ENCODE measurements around the gene NCAM1. TPM values are rescaled to one million over a fixed set of nuclear protein-coding genes. Genes with fewer than 3 reads are reported as not detected.

NCAM1 gene
- total RNA-seq, 1 donor from 2014 or later: 332 TPM

DNA sequence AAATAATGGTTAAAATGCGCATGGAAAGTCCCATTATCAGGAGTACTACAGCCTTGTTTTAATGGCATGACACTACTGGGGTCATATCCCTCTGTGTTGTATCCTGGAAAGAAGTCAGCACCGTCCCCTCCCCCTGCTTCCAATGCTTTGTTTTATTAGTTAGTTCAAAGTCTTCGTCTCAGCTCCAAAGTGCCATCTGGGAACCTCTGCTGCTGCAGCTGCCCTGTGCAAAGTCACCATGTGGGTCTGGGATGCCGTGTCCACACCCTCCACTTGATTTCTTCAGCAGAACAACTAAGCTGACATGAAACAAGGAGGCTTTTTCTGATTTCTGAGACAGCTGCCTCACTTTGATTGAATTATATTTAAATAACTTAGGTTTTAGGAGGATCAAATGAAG is 29.5 kb upstream of the NCAM1 start:
- no peaks in the 10 kb centered on the region for H3K36me3 ChIP-seq
- intact Hi-C loops (cut with micrococcal nuclease): no loop called here
- H3K9me3 ChIP-seq (replicated peaks): no peaks in the 10 kb centered on the region
- TF ChIP-seq, protein P1, sequence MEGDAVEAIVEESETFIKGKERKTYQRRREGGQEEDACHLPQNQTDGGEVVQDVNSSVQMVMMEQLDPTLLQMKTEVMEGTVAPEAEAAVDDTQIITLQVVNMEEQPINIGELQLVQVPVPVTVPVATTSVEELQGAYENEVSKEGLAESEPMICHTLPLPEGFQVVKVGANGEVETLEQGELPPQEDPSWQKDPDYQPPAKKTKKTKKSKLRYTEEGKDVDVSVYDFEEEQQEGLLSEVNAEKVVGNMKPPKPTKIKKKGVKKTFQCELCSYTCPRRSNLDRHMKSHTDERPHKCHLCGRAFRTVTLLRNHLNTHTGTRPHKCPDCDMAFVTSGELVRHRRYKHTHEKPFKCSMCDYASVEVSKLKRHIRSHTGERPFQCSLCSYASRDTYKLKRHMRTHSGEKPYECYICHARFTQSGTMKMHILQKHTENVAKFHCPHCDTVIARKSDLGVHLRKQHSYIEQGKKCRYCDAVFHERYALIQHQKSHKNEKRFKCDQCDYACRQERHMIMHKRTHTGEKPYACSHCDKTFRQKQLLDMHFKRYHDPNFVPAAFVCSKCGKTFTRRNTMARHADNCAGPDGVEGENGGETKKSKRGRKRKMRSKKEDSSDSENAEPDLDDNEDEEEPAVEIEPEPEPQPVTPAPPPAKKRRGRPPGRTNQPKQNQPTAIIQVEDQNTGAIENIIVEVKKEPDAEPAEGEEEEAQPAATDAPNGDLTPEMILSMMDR (IDR thresholded peaks at IDR 0.05; ENCODE audit: borderline replicate concordance): no peak
- no peak overlapping the region for H3K4me3 ChIP-seq
- H3K27me3 ChIP-seq (ENCODE audit: low read depth): no peaks in the 10 kb centered on the region
- DNase-seq: no peak
- no peak overlapping the region for H3K27ac ChIP-seq (replicated peaks)
- H3K4me1 ChIP-seq: peaks cover 8% of the 10 kb centered on the region

DNA sequence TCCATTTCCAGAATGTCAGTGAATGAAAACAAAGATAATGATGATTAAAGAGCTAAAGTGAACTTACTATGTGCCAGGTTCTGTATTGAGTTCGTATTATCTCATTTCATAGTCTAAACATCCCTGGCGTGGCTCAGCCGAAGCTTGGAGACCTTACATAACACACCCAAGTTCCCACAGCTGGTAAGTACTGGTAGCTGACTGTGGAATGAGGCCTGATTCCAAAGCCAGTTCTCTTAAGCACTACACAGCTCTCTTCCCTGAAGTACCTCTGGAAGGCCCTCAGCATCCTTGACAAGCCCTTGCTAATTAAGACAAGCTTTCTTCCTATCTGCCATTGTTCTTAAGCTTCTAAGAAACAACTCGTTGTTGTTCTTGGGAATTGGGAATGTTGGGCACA is 28.6 kb upstream of the NCAM1 start:
- H3K36me3 ChIP-seq: no peaks in the 10 kb centered on the region
- DNase-seq: no peak
- intact Hi-C loops (cut with micrococcal nuclease): no loop called here
- no peaks in the 10 kb centered on the region for H3K9me3 ChIP-seq (replicated peaks)
- H3K27ac ChIP-seq (replicated peaks): no peak overlapping the region
- no peaks in the 10 kb centered on the region for H3K27me3 ChIP-seq (ENCODE audit: low read depth)
- peaks cover 8% of the 10 kb centered on the region for H3K4me1 ChIP-seq
- TF ChIP-seq, protein P1 (IDR thresholded peaks at IDR 0.05; ENCODE audit: borderline replicate concordance): no peak
- no peak overlapping the region for H3K4me3 ChIP-seq

DNA sequence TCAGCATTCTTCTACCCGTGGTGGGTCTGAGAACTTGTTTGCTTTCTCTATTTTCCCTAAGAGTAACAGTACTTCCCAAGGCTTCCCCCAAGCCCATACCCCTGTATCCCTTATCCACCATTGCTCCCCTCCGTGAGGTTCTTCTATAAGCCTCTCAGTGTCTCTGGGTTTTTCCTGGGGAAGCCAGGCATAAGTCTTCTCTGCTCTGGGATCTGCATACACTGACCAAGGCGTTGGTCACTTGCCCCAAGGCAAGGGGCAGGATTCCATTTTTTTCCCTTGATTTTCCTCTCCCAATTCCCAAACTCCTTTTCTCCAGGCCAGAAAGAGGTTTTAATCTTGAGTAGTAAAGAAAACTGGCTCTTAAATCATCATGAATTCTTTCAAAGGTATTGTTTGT is 27.2 kb upstream of the NCAM1 start:
- Histone ChIP-seq H3K4me1 (peaks cover 8% of the 10 kb centered on the region), H3K36me3 (no peaks in the 10 kb centered on the region), H3K4me3 (no peak overlapping the region), H3K9me3 (replicated peaks) (no peaks in the 10 kb centered on the region), H3K27ac (replicated peaks) (no peak overlapping the region), H3K27me3 (ENCODE audit: low read depth) (no peaks in the 10 kb centered on the region)
- TF ChIP-seq, protein P1 (IDR thresholded peaks at IDR 0.05; ENCODE audit: borderline replicate concordance): no peak
- intact Hi-C loops (cut with micrococcal nuclease): no loop called here
- no peak for DNase-seq

DNA sequence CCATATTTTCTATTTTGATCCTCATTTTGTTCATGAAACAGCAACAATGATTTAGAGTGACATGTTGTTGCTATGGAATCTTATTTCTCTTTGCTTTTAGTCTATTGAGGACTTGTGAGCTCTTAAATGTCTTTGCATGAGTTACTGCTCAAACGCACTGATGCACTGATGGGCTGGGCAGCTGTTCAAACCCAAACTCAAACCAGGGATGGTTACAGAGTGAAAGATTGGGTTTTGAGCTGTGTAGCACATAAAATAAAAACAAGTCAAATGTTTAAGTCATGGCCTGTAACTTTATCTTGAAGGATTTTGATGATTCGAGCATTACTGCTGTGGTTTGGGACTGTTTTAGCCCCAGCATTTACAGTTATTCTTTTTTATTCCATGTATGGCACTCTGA is 20.1 kb upstream of the NCAM1 start:
- intact Hi-C loops (cut with micrococcal nuclease): loop anchor here (10.0 kb wide), 1 partner anchor 86 kb away; no protein-coding TSS in a partner anchor
- no peaks in the 10 kb centered on the region for H3K27me3 ChIP-seq (ENCODE audit: low read depth)
- TF ChIP-seq, protein P1 (IDR thresholded peaks at IDR 0.05; ENCODE audit: borderline replicate concordance): no peak
- DNase-seq: no peak
- no peaks in the 10 kb centered on the region for H3K36me3 ChIP-seq
- no peak overlapping the region for H3K27ac ChIP-seq (replicated peaks)
- peaks cover 34% of the 10 kb centered on the region for H3K4me1 ChIP-seq
- H3K4me3 ChIP-seq: no peak overlapping the region
- no peaks in the 10 kb centered on the region for H3K9me3 ChIP-seq (replicated peaks)

DNA sequence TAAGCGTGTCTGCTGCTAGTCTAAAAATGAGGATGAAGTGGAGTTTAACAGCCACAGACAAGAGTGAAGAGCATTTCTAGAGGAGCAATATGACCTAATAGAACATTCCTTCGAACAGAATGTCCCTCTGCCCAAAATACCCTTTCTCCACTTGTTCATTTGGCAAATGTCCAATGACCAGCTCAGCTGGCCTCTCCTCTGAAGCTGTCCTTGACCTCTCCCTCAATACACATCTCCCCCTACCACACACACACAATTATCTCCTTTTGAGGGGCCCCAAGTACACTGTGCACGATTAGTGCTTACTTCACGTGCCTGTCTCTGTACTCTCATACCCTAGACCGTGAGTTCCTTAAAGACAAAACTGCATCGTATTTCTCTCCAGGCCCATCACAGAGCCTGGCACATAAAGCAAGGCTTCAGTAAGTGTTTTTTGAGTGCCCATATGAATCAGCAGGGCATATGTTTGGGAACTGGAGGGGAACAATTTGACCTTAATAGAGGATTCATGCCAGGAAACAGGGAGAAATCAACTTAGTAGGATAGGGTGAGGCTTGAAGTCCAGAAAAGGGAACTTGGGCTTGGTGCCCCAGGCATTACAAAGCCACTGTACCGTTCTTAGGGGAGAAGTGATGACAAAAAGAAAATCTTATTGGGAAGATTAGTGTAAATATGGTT is 18.1 kb upstream of the NCAM1 start:
- H3K27me3 ChIP-seq (ENCODE audit: low read depth): no peaks in the 10 kb centered on the region
- TF ChIP-seq, protein P1 (IDR thresholded peaks at IDR 0.05; ENCODE audit: borderline replicate concordance): no peak
- no peak overlapping the region for H3K4me3 ChIP-seq
- intact Hi-C loops (cut with micrococcal nuclease): loop anchor here (10.0 kb wide), 1 partner anchor 88 kb away; no protein-coding TSS in a partner anchor
- H3K9me3 ChIP-seq (replicated peaks): no peaks in the 10 kb centered on the region
- no peaks in the 10 kb centered on the region for H3K36me3 ChIP-seq
- no peak for DNase-seq
- H3K4me1 ChIP-seq: peaks cover 34% of the 10 kb centered on the region
- H3K27ac ChIP-seq (replicated peaks): peak overlapping the region; percentile 82

Measured in left ventricle myocardium inferior (tissue), 1 donor.